HUES64 (cell line): ENCODE results near the gene SLC7A10.

Experiments used
- H3K27ac ChIP-seq: 2 replicates; pipeline ENCODE4 v1.7.0; 2013; ENCODE audit warnings: low read depth, low read length, inconsistent platforms
- H3K27me3 ChIP-seq: 2 replicates; pipeline ENCODE4 v1.6.1; 2013; ENCODE audit warnings: mild to moderate bottlenecking, low read length; ENCODE audit not compliant: insufficient read depth
- H3K36me3 ChIP-seq: 2 replicates; pipeline ENCODE4 v1.6.1; 2013; ENCODE audit warnings: mild to moderate bottlenecking, low read length; ENCODE audit not compliant: insufficient read depth
- H3K4me1 ChIP-seq: 2 replicates; pipeline ENCODE4 v1.6.1; 2013; ENCODE audit warnings: mild to moderate bottlenecking, low read length, moderate library complexity; ENCODE audit not compliant: insufficient read depth
- H3K4me3 ChIP-seq: 2 replicates; pipeline ENCODE4 v1.5.1; 2013; ENCODE audit warnings: mild to moderate bottlenecking, low read length, moderate library complexity
- H3K9ac ChIP-seq: 2 replicates; pipeline ENCODE4 v1.6.1; 2013; ENCODE audit warnings: mild to moderate bottlenecking, low read depth, low read length
- H3K9me3 ChIP-seq: 2 replicates; pipeline ENCODE4 v1.6.1; 2013; ENCODE audit warnings: low read depth, low read length; ENCODE audit not compliant: insufficient read depth
- WGBS: fragments of 150-250, 120-280 bp; methylation state at CpG from one replicate; pipeline ENCODE4 v1.1.7; 2013; ENCODE audit warnings: missing lambda C conversion rate; 5-methylcytosine and 5-hydroxymethylcytosine counted together

The SLC7A10 gene

DNA sequence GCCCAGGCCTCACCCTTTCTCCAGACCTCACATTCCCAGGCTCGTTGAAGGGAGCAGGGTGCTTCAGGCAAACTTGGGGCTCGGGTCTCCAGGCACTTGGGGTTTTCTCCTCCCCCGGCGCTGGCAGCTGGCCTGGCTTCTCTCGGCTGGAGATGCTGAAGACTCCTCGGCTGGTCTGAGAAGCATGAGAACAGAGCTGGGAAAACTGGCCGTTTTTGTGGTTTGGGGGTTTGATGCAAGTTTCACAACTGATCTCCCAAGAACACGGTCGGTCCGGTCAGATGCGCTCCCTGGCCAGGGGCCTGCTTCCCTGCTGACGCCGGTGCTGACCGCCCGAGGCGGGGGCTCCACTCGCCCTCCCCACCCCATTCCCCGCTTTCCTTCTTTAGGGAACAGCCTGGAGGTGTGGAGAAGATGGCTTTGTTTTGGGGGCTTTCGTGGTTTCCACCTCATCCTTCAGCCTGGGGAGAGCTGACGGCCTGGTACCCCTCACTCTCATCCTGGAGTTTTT lies 41.4 kb upstream of the SLC7A10 start:
- no peaks in the 10 kb centered on the region for H3K9me3 ChIP-seq
- H3K36me3 ChIP-seq = no peaks in the 10 kb centered on the region
- H3K27ac ChIP-seq = no peak overlapping the region
- H3K4me3 ChIP-seq = no peak overlapping the region
- H3K4me1 ChIP-seq = no peaks in the 10 kb centered on the region
- H3K27me3 ChIP-seq = no peaks in the 10 kb centered on the region
- no peak overlapping the region for H3K9ac ChIP-seq
- 92% methylated on average over 16 of the region's 20 CpGs for WGBS

DNA sequence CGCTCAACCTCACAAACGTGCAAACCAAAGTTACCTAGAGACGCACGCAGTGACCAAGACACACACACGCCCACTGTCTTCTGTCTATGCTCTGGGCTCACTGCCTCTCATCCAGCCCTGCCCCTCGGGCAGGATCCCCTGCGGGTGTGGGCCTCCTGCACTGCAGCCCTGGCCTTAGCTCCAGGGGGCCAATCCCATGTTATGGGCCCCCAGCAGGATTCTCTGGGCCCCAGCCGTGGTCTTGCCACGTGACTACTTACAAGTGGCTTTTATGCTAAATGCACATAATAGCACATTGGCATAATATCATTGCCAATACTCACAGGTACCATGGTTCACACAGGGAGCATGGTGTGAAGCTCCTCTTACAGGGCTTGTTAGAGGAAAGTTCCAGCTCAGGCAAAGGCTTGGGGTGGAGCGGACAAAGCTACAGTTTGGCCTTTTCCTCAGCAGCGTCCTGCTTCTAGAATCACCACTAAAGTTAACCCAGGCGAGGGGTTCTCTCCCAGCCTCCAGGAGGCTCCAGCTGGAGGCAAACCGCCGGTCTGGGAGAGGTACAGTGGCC lies 39.3 kb upstream of the SLC7A10 start:
- no peaks in the 10 kb centered on the region for H3K36me3 ChIP-seq
- no peaks in the 10 kb centered on the region for H3K9me3 ChIP-seq
- no peak overlapping the region for H3K9ac ChIP-seq
- H3K27ac ChIP-seq = no peak overlapping the region
- no peak overlapping the region for H3K4me3 ChIP-seq
- WGBS = 93% methylated on average over 14 of the region's 14 CpGs
- no peaks in the 10 kb centered on the region for H3K4me1 ChIP-seq
- no peaks in the 10 kb centered on the region for H3K27me3 ChIP-seq

DNA sequence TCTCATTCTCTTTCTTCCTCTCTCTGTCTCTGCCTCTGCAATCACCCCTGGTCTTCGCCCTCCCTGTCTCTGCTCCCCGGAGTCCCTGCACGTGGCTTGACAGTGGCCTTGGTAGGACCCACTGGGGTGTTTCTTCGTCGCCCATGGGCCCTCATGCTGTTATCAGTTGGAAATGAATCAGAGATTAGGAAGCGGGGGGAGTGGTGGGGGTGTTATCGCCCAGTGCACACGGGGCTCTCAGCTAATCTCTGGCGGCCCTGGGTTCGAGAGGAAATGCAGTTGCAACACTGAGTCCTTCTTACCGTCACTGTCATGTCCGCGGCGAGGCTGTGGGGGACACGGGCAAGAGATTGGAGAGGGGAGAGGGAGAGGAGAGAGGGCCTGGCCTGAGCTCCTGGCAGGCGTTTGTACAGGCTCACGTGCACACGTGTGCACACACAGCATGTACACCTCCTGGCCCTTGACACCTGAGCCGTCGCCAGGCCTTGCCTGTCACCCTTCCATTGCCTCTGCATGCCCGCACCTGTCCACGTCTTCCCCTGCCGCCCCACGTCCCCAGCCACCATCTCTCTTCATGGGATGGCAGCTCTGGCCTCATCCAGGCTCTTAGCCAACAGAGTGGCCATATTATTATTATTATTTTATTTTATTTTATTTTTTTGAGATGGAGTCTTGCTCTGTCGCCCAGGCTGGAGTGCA lies 37.8 kb upstream of the SLC7A10 start:
- Histone ChIP-seq H3K27ac (no peak overlapping the region), H3K9ac (no peak overlapping the region), H3K4me3 (no peak overlapping the region), H3K27me3 (no peaks in the 10 kb centered on the region), H3K36me3 (no peaks in the 10 kb centered on the region), H3K4me1 (no peaks in the 10 kb centered on the region), H3K9me3 (no peaks in the 10 kb centered on the region)
- WGBS = 89% methylated on average over 25 of the region's 25 CpGs

DNA sequence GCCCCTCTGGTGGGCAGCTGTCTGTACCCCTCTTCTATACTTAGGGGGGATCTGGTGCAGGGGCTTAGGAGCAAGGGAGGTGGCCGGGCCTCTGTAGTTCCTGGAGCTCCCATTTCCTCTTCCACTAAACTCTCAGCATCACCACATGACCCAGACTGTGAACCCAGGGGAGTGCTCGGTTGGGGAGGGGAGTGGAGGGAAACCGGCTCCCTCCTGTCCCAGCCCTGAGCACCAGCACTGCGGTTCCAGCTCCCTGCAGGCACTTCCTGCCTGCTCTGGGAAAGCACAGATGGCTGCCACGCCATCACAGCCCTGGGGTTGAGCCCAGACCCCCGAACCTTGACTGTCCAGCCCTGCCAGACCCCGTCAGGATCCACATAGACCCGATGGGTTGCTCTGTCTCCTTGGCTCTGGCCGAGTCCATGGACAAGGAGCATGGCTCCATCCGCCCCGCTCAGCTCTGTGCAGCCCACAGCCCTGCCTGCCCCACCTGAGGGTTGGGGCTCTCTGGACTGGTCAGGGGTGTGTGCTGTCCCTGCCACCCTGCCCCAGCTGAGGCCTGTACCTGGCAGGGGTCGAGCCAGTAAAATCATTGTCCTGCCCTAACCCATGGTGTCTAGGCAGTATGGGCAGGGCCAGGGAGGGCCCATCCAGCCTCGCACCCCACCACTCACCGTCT lies 36.0 kb upstream of the SLC7A10 start:
- H3K27ac ChIP-seq = no peak overlapping the region
- no peak overlapping the region for H3K9ac ChIP-seq
- no peaks in the 10 kb centered on the region for H3K27me3 ChIP-seq
- 0 out of 2 replicates have a peak, but pooled peaks cover 2% of the 10 kb centered on the region for H3K9me3 ChIP-seq
- 70% methylated on average over 13 of the region's 14 CpGs for WGBS
- H3K36me3 ChIP-seq = no peaks in the 10 kb centered on the region
- H3K4me1 ChIP-seq = no peaks in the 10 kb centered on the region
- no peak overlapping the region for H3K4me3 ChIP-seq

DNA sequence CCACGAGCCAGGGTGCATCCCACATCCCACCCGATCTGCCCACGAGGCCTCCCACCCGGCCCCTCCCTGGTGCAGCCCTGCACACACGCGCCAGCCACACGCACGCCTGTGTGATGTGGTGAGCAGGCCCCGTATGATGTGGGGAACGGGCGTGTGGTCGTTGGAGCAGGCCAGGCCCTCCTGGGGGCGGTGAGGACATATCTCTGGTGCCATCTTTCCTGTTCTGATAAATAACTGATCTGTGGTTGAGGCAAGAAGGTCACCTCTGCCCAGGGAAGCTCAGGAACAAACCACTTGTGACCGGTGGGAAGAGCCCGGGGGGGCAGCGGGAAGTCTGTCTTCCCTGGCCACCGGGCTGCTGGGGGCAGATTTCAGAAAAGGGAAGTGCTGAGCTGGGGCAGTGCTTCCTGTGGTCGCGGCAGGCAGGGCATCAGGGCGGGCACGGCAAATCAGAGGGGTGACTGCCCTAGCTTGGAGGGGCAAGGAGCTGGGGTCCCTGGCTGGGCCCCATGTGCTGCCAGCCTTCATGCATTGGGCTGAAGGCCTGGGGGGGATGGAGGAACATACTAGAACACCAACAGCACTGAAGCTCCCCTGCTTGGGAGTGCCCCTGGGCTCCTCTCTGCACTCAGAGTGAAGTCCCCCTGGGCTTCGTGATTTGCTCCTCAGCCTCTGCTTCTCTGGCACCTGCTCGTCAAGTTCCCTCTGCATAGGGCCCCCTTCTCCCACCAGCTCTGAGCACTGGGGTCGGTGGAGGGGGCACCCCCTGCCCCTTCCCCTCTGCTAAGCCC lies 35.2 kb upstream of the SLC7A10 start:
- Histone ChIP-seq H3K9me3 (0 out of 2 replicates have a peak, but pooled peaks cover 2% of the 10 kb centered on the region), H3K9ac (no peak overlapping the region), H3K27ac (no peak overlapping the region), H3K4me1 (no peaks in the 10 kb centered on the region), H3K27me3 (no peaks in the 10 kb centered on the region), H3K4me3 (no peak overlapping the region), H3K36me3 (no peaks in the 10 kb centered on the region)
- WGBS = 88% methylated on average over 24 of the region's 24 CpGs

DNA sequence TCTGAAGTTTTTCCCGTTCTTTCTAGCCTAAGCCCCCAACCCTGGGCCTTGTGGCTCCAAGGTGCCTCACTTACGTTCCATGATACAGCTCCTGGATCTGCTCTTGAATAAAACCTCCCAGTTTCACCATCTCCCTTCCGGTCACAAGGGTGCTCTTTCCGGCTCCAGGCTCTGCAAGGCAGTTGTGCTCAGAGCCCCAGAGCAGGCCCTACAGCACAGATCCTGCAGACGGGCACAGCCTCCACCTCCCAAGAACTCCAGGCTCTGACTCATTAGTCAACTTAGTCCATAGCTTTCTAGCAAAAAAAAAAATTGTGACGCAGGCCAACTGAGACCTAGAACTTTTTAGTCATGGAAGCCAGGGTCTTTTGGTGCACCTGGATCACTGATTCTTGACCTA lies 33.9 kb upstream of the SLC7A10 start:
- H3K9ac ChIP-seq = no peak overlapping the region
- 0 out of 2 replicates have a peak, but pooled peaks cover 2% of the 10 kb centered on the region for H3K9me3 ChIP-seq
- no peak overlapping the region for H3K4me3 ChIP-seq
- 89% methylated on average over 6 of the region's 6 CpGs for WGBS
- no peaks in the 10 kb centered on the region for H3K4me1 ChIP-seq
- no peaks in the 10 kb centered on the region for H3K27me3 ChIP-seq
- no peak overlapping the region for H3K27ac ChIP-seq
- no peaks in the 10 kb centered on the region for H3K36me3 ChIP-seq

DNA sequence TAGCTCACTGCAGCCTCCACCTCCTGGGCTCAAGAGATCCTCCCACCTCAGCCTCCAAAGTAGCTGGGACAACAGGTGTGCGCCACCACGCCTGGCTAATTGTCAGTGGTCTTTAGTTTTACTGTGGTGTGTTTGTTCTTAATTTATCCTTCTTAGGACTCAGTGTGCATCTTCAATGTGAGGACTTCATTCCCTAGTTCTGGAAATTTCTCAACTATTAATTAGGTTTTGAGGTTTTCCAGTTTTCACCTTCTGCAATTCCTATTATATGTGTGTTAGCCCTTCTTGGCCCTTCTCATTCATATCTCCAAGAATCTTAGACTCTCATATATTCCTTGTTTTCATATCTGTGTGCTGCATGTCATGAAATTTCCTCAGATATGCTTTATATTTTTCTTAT lies 32.2 kb upstream of the SLC7A10 start:
- Histone ChIP-seq H3K27me3 (no peaks in the 10 kb centered on the region), H3K36me3 (no peaks in the 10 kb centered on the region), H3K4me1 (no peaks in the 10 kb centered on the region), H3K9me3 (0 out of 2 replicates have a peak, but pooled peaks cover 2% of the 10 kb centered on the region), H3K4me3 (no peak overlapping the region), H3K9ac (no peak overlapping the region), H3K27ac (no peak overlapping the region)
- no CpG with 5 or more reads among the region's 2 CpGs for WGBS

DNA sequence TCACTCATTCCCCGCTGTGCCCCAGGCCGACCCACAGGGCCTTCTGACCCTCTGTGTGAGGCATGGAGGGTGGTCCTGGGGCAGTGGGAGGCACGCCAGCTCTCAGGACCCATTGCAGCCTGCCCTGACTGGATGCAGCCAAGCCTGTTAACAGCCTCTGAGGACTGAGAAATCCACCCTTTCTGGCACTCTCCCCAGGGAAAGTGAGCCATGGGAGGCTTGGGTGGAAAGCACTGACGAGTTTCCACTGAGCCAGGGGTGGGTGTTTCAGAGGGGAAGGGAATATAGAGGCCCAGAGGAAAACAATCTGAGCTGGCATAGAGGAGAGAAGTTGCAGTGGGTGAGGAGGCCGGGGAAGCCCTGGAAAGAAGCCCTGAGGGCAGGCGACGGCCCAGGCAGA lies 30.6 kb upstream of the SLC7A10 start:
- WGBS = 86% methylated on average over 7 of the region's 7 CpGs
- Histone ChIP-seq H3K4me3 (no peak overlapping the region), H3K27me3 (no peaks in the 10 kb centered on the region), H3K9ac (no peak overlapping the region), H3K9me3 (0 out of 2 replicates have a peak, but pooled peaks cover 2% of the 10 kb centered on the region), H3K4me1 (no peaks in the 10 kb centered on the region), H3K27ac (no peak overlapping the region), H3K36me3 (no peaks in the 10 kb centered on the region)

DNA sequence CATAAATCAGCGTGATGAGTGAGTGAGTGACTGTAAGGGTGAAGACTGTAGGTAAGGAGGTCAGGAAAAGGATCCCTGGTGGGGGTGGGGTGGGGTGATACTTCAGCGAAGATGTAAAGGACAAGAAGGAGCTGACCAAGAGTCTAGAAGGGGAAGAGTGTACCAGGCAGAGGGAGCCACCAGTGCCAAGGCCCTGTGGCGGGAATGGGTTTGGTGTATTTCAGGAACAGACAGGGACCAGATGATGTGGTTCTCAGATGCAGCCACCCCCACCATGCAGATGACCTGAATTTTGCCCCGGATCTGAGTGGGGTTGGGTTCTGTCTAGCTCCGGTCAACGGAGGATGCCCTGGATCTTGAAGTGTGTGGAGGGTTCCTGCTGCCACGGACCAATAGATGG lies 30.1 kb upstream of the SLC7A10 start:
- Histone ChIP-seq H3K4me1 (no peaks in the 10 kb centered on the region), H3K27ac (no peak overlapping the region), H3K9ac (no peak overlapping the region), H3K4me3 (no peak overlapping the region), H3K36me3 (no peaks in the 10 kb centered on the region), H3K9me3 (0 out of 2 replicates have a peak, but pooled peaks cover 2% of the 10 kb centered on the region), H3K27me3 (no peaks in the 10 kb centered on the region)
- 91% methylated on average over 7 of the region's 7 CpGs for WGBS

DNA sequence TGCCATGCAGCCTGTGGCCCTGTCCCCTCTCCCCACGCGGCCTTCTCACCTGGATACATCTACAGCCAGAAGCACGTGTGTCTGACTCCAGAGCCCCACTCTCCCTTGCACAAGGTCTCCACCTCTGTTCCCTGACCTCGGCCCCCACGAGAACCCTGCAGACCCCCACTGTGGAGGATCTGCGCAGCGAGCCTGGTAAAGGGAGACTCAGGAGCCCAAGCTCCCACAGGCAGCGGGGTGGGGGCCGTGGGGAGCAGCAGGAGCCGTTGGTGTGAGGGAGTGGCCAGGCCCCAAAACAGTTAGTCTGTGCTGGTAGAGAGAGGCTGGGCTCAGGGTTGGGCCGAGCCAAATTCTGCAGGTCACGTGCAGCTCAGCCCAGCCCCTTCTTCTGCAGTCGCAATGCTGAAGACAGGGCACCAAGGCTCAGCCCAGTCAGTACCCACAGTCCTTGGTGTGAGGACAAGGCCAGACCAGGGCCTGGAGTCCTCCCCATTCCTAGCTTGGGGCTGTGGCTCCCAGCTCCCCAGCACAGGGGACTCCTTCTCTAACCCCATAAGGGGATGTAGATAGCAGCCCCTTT lies 28.7 kb upstream of the SLC7A10 start:
- WGBS = 82% methylated on average over 13 of the region's 13 CpGs
- H3K4me1 ChIP-seq = no peaks in the 10 kb centered on the region
- H3K27ac ChIP-seq = no peak overlapping the region
- 0 out of 2 replicates have a peak, but pooled peaks cover 2% of the 10 kb centered on the region for H3K9me3 ChIP-seq
- no peak overlapping the region for H3K9ac ChIP-seq
- H3K4me3 ChIP-seq = no peak overlapping the region
- no peaks in the 10 kb centered on the region for H3K27me3 ChIP-seq
- no peaks in the 10 kb centered on the region for H3K36me3 ChIP-seq
